Measurements from ENCODE around the gene RNF26.

RNF26 gene

GRCh38 chr11:119309953-119310681, 24.2 kb upstream of the RNF26 start:
- no peak for TF ChIP-seq CTCF (IDR thresholded peaks at IDR 0.05; ENCODE audit: low read depth, low read length)
- no peak overlapping the region for H3K4me3 ChIP-seq (ENCODE audit: low read depth, low read length)
- peaks cover 12% of the 10 kb centered on the region; the same call in 1 of the 2 replicates for H3K36me3 ChIP-seq
- no peak for DNase-seq
- no peaks in the 10 kb centered on the region; the same call in 1 of the 2 replicates for H3K4me1 ChIP-seq
- no peaks in the 10 kb centered on the region for H3K27me3 ChIP-seq
- no peaks in the 10 kb centered on the region for H3K9me3 ChIP-seq

- no peak for TF ChIP-seq CTCF (IDR thresholded peaks at IDR 0.05; ENCODE audit: low read depth, low read length)
- peaks cover 12% of the 10 kb centered on the region; the same call in 1 of the 2 replicates for H3K36me3 ChIP-seq
- H3K4me1 ChIP-seq = no peaks in the 10 kb centered on the region; the same call in 1 of the 2 replicates
- H3K9me3 ChIP-seq = no peaks in the 10 kb centered on the region
- DNase-seq = no peak
- H3K27me3 ChIP-seq = no peaks in the 10 kb centered on the region
- H3K4me3 ChIP-seq (ENCODE audit: low read depth, low read length) = no peak overlapping the region
These were observed 23.7 kb upstream of the RNF26 start for GRCh38 chr11:119310682-119311052.

- H3K27me3 ChIP-seq = no peaks in the 10 kb centered on the region
- no peak overlapping the region for H3K4me3 ChIP-seq (ENCODE audit: low read depth, low read length)
- no peak for TF ChIP-seq CTCF (IDR thresholded peaks at IDR 0.05; ENCODE audit: low read depth, low read length)
- H3K36me3 ChIP-seq = peaks cover 4% of the 10 kb centered on the region; the same call in 1 of the 2 replicates
- no peaks in the 10 kb centered on the region for H3K9me3 ChIP-seq
- H3K4me1 ChIP-seq = peaks cover 16% of the 10 kb centered on the region
- no peak for DNase-seq
These were observed 19.6 kb upstream of the RNF26 start for GRCh38 chr11:119314726-119315125.

GRCh38 chr11:119315131-119316015, 19.0 kb upstream of the RNF26 start:
- peaks cover 16% of the 10 kb centered on the region for H3K4me1 ChIP-seq
- no peak for DNase-seq
- H3K4me3 ChIP-seq (ENCODE audit: low read depth, low read length) = peak overlapping the region; percentile 72
- TF ChIP-seq CTCF (IDR thresholded peaks at IDR 0.05; ENCODE audit: low read depth, low read length) = no peak
- H3K27me3 ChIP-seq = no peaks in the 10 kb centered on the region
- no peaks in the 10 kb centered on the region for H3K9me3 ChIP-seq
- no peaks in the 10 kb centered on the region; the same call in 1 of the 2 replicates for H3K36me3 ChIP-seq

- TF ChIP-seq CTCF (IDR thresholded peaks at IDR 0.05; ENCODE audit: low read depth, low read length) = no peak
- H3K9me3 ChIP-seq = no peaks in the 10 kb centered on the region
- peaks cover 16% of the 10 kb centered on the region for H3K4me1 ChIP-seq
- H3K27me3 ChIP-seq = no peaks in the 10 kb centered on the region
- peak; percentile 74 for DNase-seq
- H3K4me3 ChIP-seq (ENCODE audit: low read depth, low read length) = peak overlapping the region; percentile 72
- no peaks in the 10 kb centered on the region for H3K36me3 ChIP-seq
These were observed 18.2 kb upstream of the RNF26 start for GRCh38 chr11:119316016-119316728.
